ENCODE data around the gene RILPL2.
"Not testable (repeated sequence)": the region's sequence is repeated elsewhere in the genome, so short reads cannot be mapped to it uniquely, and the experiment has no call there.

Gene RILPL2

GRCh38 chr12:123407269-123407668 is 29.2 kb downstream of the RILPL2 start:
- in situ Hi-C loops (cut with MboI; ENCODE audit: low sequenced_read_pairs): not testable (repeated sequence)

GRCh38 chr12:123404581-123404980 is 31.9 kb downstream of the RILPL2 start:
- in situ Hi-C loops (cut with MboI; ENCODE audit: low sequenced_read_pairs): no loop called here

GRCh38 chr12:123401753-123402683 is 34.5 kb downstream of the RILPL2 start:
- in situ Hi-C loops (cut with MboI; ENCODE audit: low sequenced_read_pairs): no loop called here

- in situ Hi-C loops (cut with MboI; ENCODE audit: low sequenced_read_pairs): no loop called here
These were observed 37.2 kb downstream of the RILPL2 start for GRCh38 chr12:123399255-123399617.

GRCh38 chr12:123398550-123399254 is 37.8 kb downstream of the RILPL2 start:
- in situ Hi-C loops (cut with MboI; ENCODE audit: low sequenced_read_pairs): no loop called here

- in situ Hi-C loops (cut with MboI; ENCODE audit: low sequenced_read_pairs): no loop called here
These were observed 38.3 kb downstream of the RILPL2 start for GRCh38 chr12:123398177-123398549.

GRCh38 chr12:123397400-123397799 is 39.1 kb downstream of the RILPL2 start:
- in situ Hi-C loops (cut with MboI; ENCODE audit: low sequenced_read_pairs): no loop called here

- in situ Hi-C loops (cut with MboI; ENCODE audit: low sequenced_read_pairs): no loop called here
These were observed 39.5 kb downstream of the RILPL2 start for GRCh38 chr12:123396954-123397353.

- in situ Hi-C loops (cut with MboI; ENCODE audit: low sequenced_read_pairs): no loop called here
These were observed 39.9 kb downstream of the RILPL2 start for GRCh38 chr12:123396543-123396942.

GRCh38 chr12:123395236-123395635 is 41.2 kb downstream of the RILPL2 start:
- in situ Hi-C loops (cut with MboI; ENCODE audit: low sequenced_read_pairs): no loop called here

- in situ Hi-C loops (cut with MboI; ENCODE audit: low sequenced_read_pairs): no loop called here
These were observed 42.7 kb downstream of the RILPL2 start for GRCh38 chr12:123393747-123394146.

- in situ Hi-C loops (cut with MboI; ENCODE audit: low sequenced_read_pairs): no loop called here
These were observed 44.7 kb downstream of the RILPL2 start for GRCh38 chr12:123391546-123392343.

GRCh38 chr12:123390498-123391426 is 45.7 kb downstream of the RILPL2 start:
- in situ Hi-C loops (cut with MboI; ENCODE audit: low sequenced_read_pairs): no loop called here

- in situ Hi-C loops (cut with MboI; ENCODE audit: low sequenced_read_pairs): no loop called here
These were observed 46.7 kb downstream of the RILPL2 start for GRCh38 chr12:123389560-123390351.

GRCh38 chr12:123388951-123389559 is 47.4 kb downstream of the RILPL2 start:
- in situ Hi-C loops (cut with MboI; ENCODE audit: low sequenced_read_pairs): no loop called here

- in situ Hi-C loops (cut with MboI; ENCODE audit: low sequenced_read_pairs): no loop called here
These were observed 48.1 kb downstream of the RILPL2 start for GRCh38 chr12:123388177-123388950.

GRCh38 chr12:123387508-123388176 is 48.8 kb downstream of the RILPL2 start:
- in situ Hi-C loops (cut with MboI; ENCODE audit: low sequenced_read_pairs): no loop called here

- in situ Hi-C loops (cut with MboI; ENCODE audit: low sequenced_read_pairs): not testable (repeated sequence)
These were observed 50.9 kb downstream of the RILPL2 start for GRCh38 chr12:123385536-123385935.
